DMS153 (cell line): ENCODE measurements around the gene ATG10.

Experiments
- DNase-seq: peaks from one replicate; lab custom pipeline; 2025; lab: John Stamatoyannopoulos, UW

Gene ATG10

GRCh38 chr5:82164977-82165713 lies 193.3 kb downstream of the ATG10 start:
- peak; percentile 10 for DNase-seq

- DNase-seq, result peak; percentile 73
Observed at GRCh38 chr5:82165740-82166530, 194.1 kb downstream of the ATG10 start.

GRCh38 chr5:82167372-82167935 lies 195.6 kb downstream of the ATG10 start:
- no peak for DNase-seq

- no peak for DNase-seq
Observed at GRCh38 chr5:82168294-82168693, 196.5 kb downstream of the ATG10 start.

- no peak for DNase-seq
Observed at GRCh38 chr5:82169892-82170291, 198.1 kb downstream of the ATG10 start.

- DNase-seq, result no peak
Observed at GRCh38 chr5:82174128-82174918, 202.5 kb downstream of the ATG10 start.

- DNase-seq, result no peak
Observed at GRCh38 chr5:82174919-82175219, 203.0 kb downstream of the ATG10 start.

GRCh38 chr5:82176115-82176814 lies 204.4 kb downstream of the ATG10 start:
- no peak for DNase-seq

GRCh38 chr5:82178378-82178777 lies 206.6 kb downstream of the ATG10 start:
- no peak for DNase-seq

- DNase-seq, result no peak
Observed at GRCh38 chr5:82182662-82183061, 210.8 kb downstream of the ATG10 start.

GRCh38 chr5:82183828-82184227 lies 212.0 kb downstream of the ATG10 start:
- DNase-seq, result no peak

- no peak for DNase-seq
Observed at GRCh38 chr5:82185851-82186250, 214.0 kb downstream of the ATG10 start.

GRCh38 chr5:82197550-82197949 lies 225.7 kb downstream of the ATG10 start:
- DNase-seq, result no peak

- no peak for DNase-seq
Observed at GRCh38 chr5:82204567-82204966, 232.7 kb downstream of the ATG10 start.

GRCh38 chr5:82205005-82205404 lies 233.2 kb downstream of the ATG10 start:
- DNase-seq, result no peak

GRCh38 chr5:82208371-82208770 lies 236.5 kb downstream of the ATG10 start:
- no peak for DNase-seq

- no peak for DNase-seq
Observed at GRCh38 chr5:82211855-82212572, 240.2 kb downstream of the ATG10 start.

GRCh38 chr5:82217917-82218316 lies 246.1 kb downstream of the ATG10 start:
- no peak for DNase-seq

- DNase-seq, result no peak
Observed at GRCh38 chr5:82218374-82219156, 246.7 kb downstream of the ATG10 start.

- DNase-seq, result no peak
Observed at GRCh38 chr5:82221020-82221419, 249.2 kb downstream of the ATG10 start.
